HepG2 (cell line): ENCODE results near the gene NRG2. TPM values are rescaled to one million over a fixed set of nuclear protein-coding genes. Genes with fewer than 3 reads are reported as not detected.

Experiments used
- ARID4A ChIP-seq: sonication (generic); formaldehyde crosslinking; IDR thresholded peaks from 2 replicates; pipeline ENCODE4 v1.5.0; 2020; ENCODE audit warnings: mild to moderate bottlenecking, missing genetic modification reagents, borderline replicate concordance
- CBX2 ChIP-seq, 2 experiments: fragments of 200-600 bp in 1 of 2; sonication (generic); formaldehyde crosslinking in 1 of 2; IDR thresholded peaks; 2 replicates each; pipeline versions ENCODE4 v1.7.0 to v1.8.1; 2018 to 2022; ENCODE audit warnings: low read depth in 2 of 2, low read length in 1 of 2, mild to moderate bottlenecking in 1 of 2, missing genetic modification reagents in 1 of 2
- CBX5 ChIP-seq: sonication (generic); formaldehyde crosslinking; IDR thresholded peaks from 2 replicates; pipeline ENCODE4 v1.4.0; 2020; ENCODE audit warnings: missing genetic modification reagents, borderline replicate concordance
- CREB1 ChIP-seq, 2 experiments: fragments of 450-650 bp in 1 of 2; IDR thresholded peaks; 2 replicates each; pipeline ENCODE4 v1.6.1; 2016 to 2017; ENCODE audit warnings: control low read depth in 1 of 2, mild to moderate bottlenecking in 1 of 2, missing compliant biosample characterization in 1 of 2, missing genetic modification characterization in 1 of 2
- HOXA3 ChIP-seq: sonication (generic); formaldehyde crosslinking; IDR thresholded peaks from 2 replicates; pipeline ENCODE4 v1.5.0; 2020; ENCODE audit warnings: missing genetic modification reagents
- JUN ChIP-seq: sonication (generic); formaldehyde crosslinking; IDR thresholded peaks from 2 replicates; pipeline ENCODE4 v1.4.0; 2020; ENCODE audit warnings: mild to moderate bottlenecking, missing genetic modification reagents
- MAZ ChIP-seq, 2 experiments: sonication (generic) in 1 of 2; formaldehyde crosslinking in 1 of 2; IDR thresholded peaks; 2 replicates each; pipeline versions ENCODE4 v1.5.0 to v1.6.1; 2012 to 2020; ENCODE audit warnings: low read depth in 2 of 2, mild to moderate bottlenecking in 2 of 2, borderline replicate concordance in 1 of 2, improper control_type of control experiment in 1 of 2, low read length in 1 of 2, missing genetic modification reagents in 1 of 2, moderate library complexity in 1 of 2
- RERE ChIP-seq: IDR thresholded peaks from 2 replicates; pipeline ENCODE4 v1.6.1; 2016; ENCODE audit warnings: low read depth, missing genetic modification reagents, missing compliant biosample characterization
- STAT5B ChIP-seq: sonication (generic); formaldehyde crosslinking; IDR thresholded peaks from 2 replicates; pipeline ENCODE4 v1.4.0; 2020; ENCODE audit warnings: missing genetic modification reagents
- TBX2 ChIP-seq: sonication (generic); formaldehyde crosslinking; IDR thresholded peaks from 2 replicates; pipeline ENCODE4 v1.5.0; 2020; ENCODE audit warnings: missing genetic modification reagents, mild to moderate bottlenecking, borderline replicate concordance
- ZBTB34 ChIP-seq: sonication (generic); formaldehyde crosslinking; IDR thresholded peaks from 2 replicates; pipeline ENCODE4 v1.8.0; 2022; ENCODE audit warnings: mild to moderate bottlenecking, missing genetic modification reagents
- ZFP36 ChIP-seq: fragments of 150-350 bp; IDR thresholded peaks from 2 replicates; pipeline ENCODE4 v1.6.1; 2018; ENCODE audit warnings: borderline replicate concordance, low read length, low read depth; ENCODE audit not compliant: partially characterized antibody
- ZNF124 ChIP-seq: sonication (generic); formaldehyde crosslinking; IDR thresholded peaks from 2 replicates; pipeline ENCODE4 v1.4.0; 2020; ENCODE audit warnings: missing genetic modification reagents
- polyA plus RNA-seq, 8 experiments: library from polyadenylated mRNA; depleted of rRNA in 3 of 8; stranded (reverse) in 7 of 8; unstranded in 1 of 8; fragments of >200 nt; fragmentation: Illumina TruSeq in 4 of 8; extraction: Trizol in 4 of 8; gene quantifications; 2 replicates each; pipeline versions ENCODE4 v1.2.1 to v1.2.3, GENCODE V29; 2011 to 2016; ENCODE audit warnings: low read depth in 4 of 8, missing spikeins in 1 of 8, mixed read lengths in 1 of 8; ENCODE audit not compliant: insufficient read depth in 1 of 8
- total RNA-seq, 5 experiments: library from RNA; depleted of rRNA; stranded (reverse); fragments of >200 nt; fragmentation: Illumina TruSeq; extraction: Trizol; gene quantifications; 2 replicates each; pipeline ENCODE4 v1.2.3, GENCODE V29; 2016; ENCODE audit warnings: low read depth in 1 of 5
- TF ChIP-seq, protein P1 (sequence below): sonication (generic); formaldehyde crosslinking; IDR thresholded peaks from 2 replicates; pipeline ENCODE4 v1.5.0; 2020; ENCODE audit warnings: missing genetic modification reagents

Gene NRG2
- total and polyA plus RNA-seq, 2 of the 13 experiments (the other 11 are each of a cell fraction or from before 2014, with no cell fraction given) = not detected

GRCh38 chr5:139968547-139969261 lies 74.4 kb downstream of the NRG2 start (continued):
- no peak for TF ChIP-seq ZBTB34 (CRISPR knock-in tag)
- TF ChIP-seq CBX5 = no peak; the same call in 1 of the 2 replicates
- no peak for TF ChIP-seq JUN (CRISPR knock-in tag)
- peak; percentile 36; the same call in 1 of the 2 replicates for TF ChIP-seq TBX2 (CRISPR knock-in tag)
- TF ChIP-seq, protein P1, sequence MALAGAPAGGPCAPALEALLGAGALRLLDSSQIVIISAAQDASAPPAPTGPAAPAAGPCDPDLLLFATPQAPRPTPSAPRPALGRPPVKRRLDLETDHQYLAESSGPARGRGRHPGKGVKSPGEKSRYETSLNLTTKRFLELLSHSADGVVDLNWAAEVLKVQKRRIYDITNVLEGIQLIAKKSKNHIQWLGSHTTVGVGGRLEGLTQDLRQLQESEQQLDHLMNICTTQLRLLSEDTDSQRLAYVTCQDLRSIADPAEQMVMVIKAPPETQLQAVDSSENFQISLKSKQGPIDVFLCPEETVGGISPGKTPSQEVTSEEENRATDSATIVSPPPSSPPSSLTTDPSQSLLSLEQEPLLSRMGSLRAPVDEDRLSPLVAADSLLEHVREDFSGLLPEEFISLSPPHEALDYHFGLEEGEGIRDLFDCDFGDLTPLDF = no peak
- TF ChIP-seq ZFP36 = peak; percentile 51
- TF ChIP-seq CBX2 (IDR thresholded peaks at IDR 0.05; ENCODE audit: low read depth, low read length) = no peak
- TF ChIP-seq CBX2 (CRISPR knock-in tag; IDR thresholded peaks at IDR 0.05; ENCODE audit: low read depth) = peak; percentile 74; the same call in 1 of the 2 replicates
- TF ChIP-seq ZNF124 (CRISPR knock-in tag) = peak; percentile 76; the same call in 1 of the 2 replicates
- TF ChIP-seq CREB1 (IDR thresholded peaks at IDR 0.05) = no peak
- no peak for TF ChIP-seq CREB1 (CRISPR knock-in tag; IDR thresholded peaks at IDR 0.05)
- TF ChIP-seq RERE (CRISPR knock-in tag) = no peak
- no peak for TF ChIP-seq STAT5B (CRISPR knock-in tag)
- no peak; the same call in 1 of the 2 replicates for TF ChIP-seq ARID4A (CRISPR knock-in tag)
- no peak; the same call in 1 of the 2 replicates for TF ChIP-seq HOXA3
- TF ChIP-seq MAZ (IDR thresholded peaks at IDR 0.05; ENCODE audit: borderline replicate concordance, low read depth, low read length) = no peak
- peak; percentile 44; the same call in 1 of the 2 replicates for TF ChIP-seq MAZ (CRISPR knock-in tag; IDR thresholded peaks at IDR 0.05; ENCODE audit: low read depth)
